A549 treated with AZD9567 at 1 μM for 4 hours (cell line): ENCODE data around the gene PPP2R5D. TPM values are rescaled to one million over a fixed set of nuclear protein-coding genes. Genes with fewer than 3 reads are reported as not detected.

ENCODE experiments used
- total RNA-seq: library from RNA; stranded (reverse); fragments of 200-300 nt; extraction: Qiagen RNA extraction; gene quantifications from 5 replicates; pipeline ENCODE4 v1.2.3, GENCODE V29; 2022; ENCODE audit not compliant: insufficient read depth

PPP2R5D gene
- 24.4 to 30.2 TPM (median 25.9 TPM) in 5 replicates for total RNA-seq

DNA sequence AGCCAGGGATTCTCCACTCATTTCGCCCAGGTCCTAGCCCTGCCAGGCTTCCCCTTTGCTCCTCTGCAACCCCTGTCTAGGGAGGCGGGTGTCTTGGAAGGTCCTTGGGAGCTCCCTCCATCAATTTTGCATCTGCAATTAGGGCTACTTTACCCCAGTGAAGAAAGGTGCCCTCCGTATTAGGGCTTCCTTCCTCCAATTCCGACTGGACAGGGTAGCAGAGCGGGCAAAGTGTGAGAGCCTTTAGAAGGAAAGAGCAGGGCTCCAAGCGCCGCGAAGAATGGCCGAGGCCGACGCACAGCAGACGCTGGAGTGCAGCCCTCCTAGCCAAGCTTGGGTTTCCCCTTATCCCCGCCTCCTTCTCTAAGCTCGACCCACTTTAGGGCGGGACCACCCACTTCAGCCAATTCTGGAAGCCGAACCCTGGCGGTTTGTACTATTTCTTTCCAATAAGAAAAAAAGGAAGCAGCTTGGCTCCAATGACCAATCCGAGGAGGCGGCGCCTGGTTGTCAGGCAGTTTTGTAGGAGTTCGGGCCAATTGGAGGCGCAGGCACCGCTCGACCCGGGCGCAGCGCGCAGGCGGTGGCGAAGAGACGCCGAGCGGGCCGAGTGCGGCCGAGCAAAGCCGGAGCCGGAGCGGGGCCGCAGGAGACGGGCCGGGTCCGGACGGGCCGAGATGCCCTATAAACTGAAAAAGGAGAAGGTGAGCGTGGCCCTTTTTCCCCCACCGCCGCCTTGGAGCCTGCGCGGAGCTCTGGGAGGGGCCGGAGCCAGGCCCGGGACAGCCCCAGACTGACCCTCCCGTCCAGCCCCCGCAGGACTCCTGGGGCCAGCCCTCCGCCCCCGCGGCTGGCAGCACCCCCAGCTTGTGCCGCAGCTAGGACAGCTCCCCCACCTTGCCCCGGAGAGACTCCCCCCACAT, at the start of gene PPP2R5D:
TSS of gene PPP2R5D (plus strand) at position 570 of the 923 bp plus-strand sequence. CDS start at position 678, 108 bp downstream.

DNA sequence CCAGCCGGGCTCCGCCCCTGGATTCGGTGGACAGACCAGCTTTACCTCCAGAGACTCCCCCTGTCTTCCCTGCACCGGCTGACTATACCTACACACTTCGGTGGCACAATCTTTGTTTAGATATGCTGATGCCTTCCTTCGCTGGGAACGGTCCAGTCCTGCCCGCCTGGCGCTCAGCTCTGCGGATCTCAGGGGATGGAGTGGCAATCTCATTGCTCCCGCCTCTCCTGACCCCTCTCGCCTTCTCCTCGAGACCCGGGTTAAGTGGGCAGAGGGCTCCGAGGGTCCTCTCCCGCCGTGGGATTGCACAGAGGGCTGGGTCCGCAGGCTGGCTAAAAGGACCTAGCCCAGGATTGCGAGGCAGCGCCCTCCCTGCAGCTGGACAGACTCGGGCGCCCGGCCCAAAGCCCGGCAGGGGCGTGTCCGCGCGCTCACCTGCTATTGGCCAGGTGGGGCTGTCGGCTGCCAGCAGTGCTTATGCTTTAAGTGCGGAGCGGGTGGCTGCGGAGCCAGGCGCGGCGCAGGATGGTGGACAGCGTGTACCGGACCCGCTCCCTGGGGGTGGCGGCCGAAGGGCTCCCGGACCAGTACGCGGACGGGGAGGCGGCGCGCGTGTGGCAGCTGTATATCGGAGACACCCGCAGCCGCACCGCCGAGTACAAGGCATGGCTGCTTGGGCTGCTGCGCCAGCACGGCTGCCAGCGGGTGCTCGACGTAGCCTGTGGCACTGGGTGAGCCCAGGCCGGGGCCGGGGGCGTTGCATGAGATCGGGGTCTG, 23.9 kb upstream of the PPP2R5D start, which contains the start of gene GNMT:
TSS of gene GNMT (plus strand) at position 512 of the 777 bp plus-strand sequence. CDS start at position 526, 14 bp downstream.

DNA sequence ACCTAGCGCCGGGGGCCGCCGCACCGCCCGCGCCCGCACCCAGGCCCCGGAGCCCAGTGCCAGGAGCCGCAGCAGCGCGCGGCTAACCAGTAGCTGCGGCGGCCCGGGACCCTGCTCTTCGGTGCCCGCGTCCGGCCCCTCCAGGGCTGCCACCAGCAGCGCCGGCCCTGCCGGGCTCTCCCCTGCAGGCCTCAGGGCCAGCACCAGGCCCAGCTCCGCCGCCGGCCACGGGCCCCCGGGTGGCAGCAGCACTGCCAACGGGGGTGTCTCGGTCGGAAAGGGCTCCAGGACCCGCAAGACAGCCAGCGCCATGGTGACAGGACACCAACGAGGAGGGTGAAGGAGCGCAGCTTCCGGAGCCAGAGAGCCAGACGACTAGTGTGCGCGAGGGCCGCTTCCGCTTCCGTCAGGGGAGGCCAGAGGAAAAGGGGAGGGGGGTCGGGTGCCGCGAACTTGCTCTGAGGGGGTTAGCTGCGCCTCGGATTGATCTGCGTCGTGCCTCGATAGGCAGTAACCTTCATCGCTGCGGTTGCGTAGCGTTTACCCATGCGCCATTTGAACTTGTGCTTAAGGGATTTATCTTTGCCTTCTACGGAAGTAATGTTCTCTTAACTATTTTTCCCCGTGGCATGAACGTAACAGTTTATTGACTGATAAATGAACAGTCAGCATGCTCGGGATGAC, 5.4 kb upstream of the PPP2R5D start, which contains the start of gene PEX6:
TSS of gene PEX6 (minus strand) at position 343 of the 684 bp plus-strand sequence. CDS start at position 312, 31 bp downstream.

DNA sequence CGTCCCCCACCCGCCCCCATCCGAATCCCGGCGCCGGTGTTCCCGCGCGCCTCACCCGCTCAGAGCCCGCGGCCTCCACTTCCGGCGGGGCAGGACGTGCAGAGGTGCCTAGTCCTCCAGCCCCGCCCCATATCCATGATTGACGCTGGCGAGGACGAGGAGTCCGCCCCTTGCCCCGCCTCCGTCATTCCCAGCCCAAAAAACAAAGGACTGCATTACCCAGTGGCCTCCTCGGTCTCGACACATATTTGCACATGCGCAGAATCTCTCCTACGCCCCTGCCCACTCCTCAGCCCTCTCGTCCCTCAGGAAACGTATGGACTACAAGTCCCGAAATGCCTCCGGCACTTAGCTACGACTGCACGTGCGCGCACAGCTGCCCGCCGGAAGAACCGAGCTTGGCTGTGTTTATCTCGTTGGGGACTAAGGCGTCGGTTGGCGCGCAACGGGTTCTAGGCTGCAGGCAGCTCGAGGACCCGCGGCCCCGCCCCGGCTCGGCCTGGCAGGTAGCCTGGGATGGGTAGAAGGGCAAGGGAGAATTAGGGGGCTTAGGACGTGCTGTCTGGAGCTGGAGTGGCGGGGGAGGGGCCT, 29.6 kb downstream of the PPP2R5D start, which contains the start of the genes KLHDC3 and MEA1:
TSS of gene KLHDC3 (plus strand) at position 407 of the 591 bp plus-strand sequence. CDS start 2,944 bp downstream, outside the sequence.
TSS of gene MEA1 (minus strand) at position 104 of the 591 bp plus-strand sequence. CDS start 133 bp downstream, outside the sequence.

DNA sequence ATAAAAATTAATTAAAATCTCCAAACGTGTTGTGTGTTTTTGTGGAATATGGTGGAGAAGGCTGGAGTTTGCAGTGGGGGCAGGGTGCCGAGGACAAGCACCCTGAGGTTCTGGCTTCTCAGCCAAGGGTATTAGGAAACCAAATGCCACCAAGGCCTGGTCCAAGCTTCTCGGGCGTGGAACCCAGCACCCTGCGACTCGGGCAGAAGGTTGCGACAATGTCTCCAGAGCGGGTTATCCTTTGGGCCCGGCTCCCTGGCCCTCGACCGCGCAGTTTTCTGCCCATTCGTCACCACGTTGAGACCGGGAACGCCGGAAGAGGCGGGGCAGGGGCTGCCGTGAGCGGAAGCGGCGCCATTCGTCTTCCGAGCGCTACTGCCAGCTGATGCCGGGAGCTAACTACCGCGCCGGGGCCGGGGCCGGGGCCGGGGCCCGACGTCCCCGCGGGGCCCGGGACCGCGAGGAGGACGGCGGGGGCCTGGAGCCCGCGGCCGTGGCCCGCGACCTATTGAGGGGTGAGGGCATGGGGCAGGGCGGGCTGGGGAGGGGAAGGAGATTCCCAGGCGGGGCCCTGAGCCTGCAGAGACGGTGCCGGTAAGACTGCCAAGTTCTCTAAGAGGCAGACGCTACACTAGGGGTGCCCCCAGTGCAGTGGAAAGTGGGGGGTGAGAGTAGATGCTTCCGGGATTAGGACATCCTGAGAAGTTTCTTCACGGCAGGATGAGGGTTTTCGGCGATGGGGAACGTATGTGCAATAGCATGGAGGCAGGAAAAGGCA, 37.1 kb downstream of the PPP2R5D start, which contains the start of gene RRP36:
TSS of gene RRP36 (plus strand) at position 354 of the 778 bp plus-strand sequence. CDS start at position 386, 32 bp downstream.

DNA sequence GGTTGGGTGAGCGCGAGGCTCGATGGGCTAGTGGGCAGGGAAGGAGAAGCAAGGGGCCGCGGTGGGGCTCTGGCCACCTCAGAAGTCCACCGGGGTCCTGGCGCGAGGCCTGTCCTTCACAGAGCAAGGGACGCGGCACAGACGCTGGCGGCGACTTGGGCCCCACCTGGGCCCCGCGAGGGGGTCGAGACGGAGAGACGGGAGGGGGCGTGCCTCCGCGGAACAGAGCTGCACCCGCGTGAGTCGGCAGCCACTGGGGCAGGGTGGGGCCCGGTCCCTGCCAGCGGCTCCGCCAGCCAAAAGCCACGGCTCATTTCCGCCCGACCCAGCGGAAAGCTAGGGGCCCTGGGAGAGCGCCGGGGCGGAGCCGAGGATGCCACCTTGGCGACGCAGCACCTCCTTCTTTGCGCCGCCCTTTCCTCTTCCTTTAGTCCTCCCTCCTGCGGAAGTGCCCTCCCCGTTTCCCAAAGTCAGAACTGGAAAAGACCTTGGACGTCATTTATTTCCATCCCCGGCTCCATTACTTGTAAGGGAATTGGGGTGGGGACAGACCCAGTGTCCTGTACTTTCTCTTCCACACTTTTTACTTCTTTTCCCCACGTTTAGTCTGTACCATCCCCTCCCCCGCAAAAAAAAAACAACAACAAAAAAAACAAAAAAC, 69.3 kb downstream of the PPP2R5D start, which contains the start of gene CUL7:
TSS of gene CUL7 (minus strand) at position 307 of the 661 bp plus-strand sequence. CDS start 1,063 bp downstream, outside the sequence.

DNA sequence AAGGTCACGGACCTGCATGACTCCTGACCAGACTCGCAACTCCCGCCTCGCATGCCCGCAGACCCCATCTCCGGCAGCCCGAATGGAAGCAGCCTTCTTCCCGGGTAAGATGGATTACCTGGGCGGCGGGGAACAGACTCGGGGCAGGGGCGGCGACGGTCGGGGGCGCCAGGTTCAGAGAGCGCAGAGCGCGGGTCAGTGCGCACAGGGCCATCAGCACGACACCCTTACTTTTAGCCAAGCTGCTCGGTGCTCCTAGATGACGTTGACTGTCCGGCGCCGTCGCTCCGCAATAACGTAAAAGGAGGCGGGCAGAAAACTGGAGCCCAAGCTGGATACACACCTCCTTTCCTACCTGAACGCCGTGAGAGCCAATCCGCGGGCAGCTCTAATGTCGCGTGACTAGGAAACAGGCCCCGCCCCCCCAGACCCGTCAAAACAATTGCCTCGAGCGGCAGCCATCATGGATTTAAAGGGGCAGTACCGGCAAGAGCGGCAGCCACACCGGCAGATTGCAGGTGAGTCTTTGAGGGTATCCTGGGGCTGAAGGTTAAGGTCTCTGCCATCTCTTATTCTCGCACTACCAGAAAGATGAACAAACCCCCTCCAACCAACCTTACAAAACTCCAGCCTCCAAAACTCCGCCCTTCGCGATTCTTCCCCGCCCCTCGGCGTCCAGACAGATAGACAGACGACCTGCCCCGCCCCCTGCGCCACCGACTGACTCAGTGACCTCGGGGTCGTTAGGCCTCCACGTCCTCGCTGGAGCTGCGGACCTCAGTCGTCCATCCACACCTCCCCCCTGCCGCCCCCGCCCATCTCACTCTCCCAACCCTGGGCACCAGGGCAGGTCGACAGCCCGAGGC, 75.0 kb downstream of the PPP2R5D start, which contains the start of the genes KLC4 and MRPL2:
TSS of gene KLC4 (plus strand) at position 464 of the 866 bp plus-strand sequence. CDS start 1,705 bp downstream, outside the sequence.
TSS of gene MRPL2 (minus strand) at position 267 of the 866 bp plus-strand sequence. CDS start at position 214, 53 bp downstream.

Other genes with a start within 250 kb of the PPP2R5D start
- gene TBCC, start 238.5 kb upstream of the PPP2R5D start, total RNA-seq = 16.5 to 18.4 TPM (median 17.0 TPM) in 5 replicates
- gene BICRAL, start 202.5 kb upstream of the PPP2R5D start, total RNA-seq = 2.1 to 3.4 TPM (median 2.6 TPM) in 5 replicates
- gene RPL7L1, start 105.0 kb upstream of the PPP2R5D start, total RNA-seq = 63.2 to 88.2 TPM (median 65.6 TPM) in 5 replicates
- not detected in 5 replicates for gene PTCRA, start 68.5 kb upstream of the PPP2R5D start, total RNA-seq
- gene CNPY3, start 55.1 kb upstream of the PPP2R5D start, total RNA-seq = 30.9 to 44.1 TPM (median 40.6 TPM) in 5 replicates
- 0.13 to 0.22 TPM (median 0.16 TPM) in 4 of 5 replicates, not detected in the other for gene GNMT, start 23.8 kb upstream of the PPP2R5D start, total RNA-seq
- 6.8 to 9.0 TPM (median 8.8 TPM) in 5 replicates for gene PEX6, start 5.4 kb upstream of the PPP2R5D start, total RNA-seq
- 84.2 to 98.3 TPM (median 93.7 TPM) in 5 replicates for gene MEA1, start 29.4 kb downstream of the PPP2R5D start, total RNA-seq
- 26.1 to 33.2 TPM (median 28.5 TPM) in 5 replicates for gene KLHDC3, start 29.7 kb downstream of the PPP2R5D start, total RNA-seq
- 67.4 to 78.5 TPM (median 71.4 TPM) in 5 replicates for gene RRP36, start 37.1 kb downstream of the PPP2R5D start, total RNA-seq
- 5.6 to 8.5 TPM (median 7.8 TPM) in 5 replicates for gene CUL7, start 69.3 kb downstream of the PPP2R5D start, total RNA-seq
- 60.2 to 69.4 TPM (median 62.1 TPM) in 5 replicates for gene MRPL2, start 74.9 kb downstream of the PPP2R5D start, total RNA-seq
- gene KLC4, start 75.1 kb downstream of the PPP2R5D start, total RNA-seq = 4.8 to 7.7 TPM (median 6.4 TPM) in 5 replicates
- 4.4 to 12.7 TPM (median 5.0 TPM) in 5 replicates for gene PTK7, start 91.7 kb downstream of the PPP2R5D start, total RNA-seq
- 13.9 to 16.8 TPM (median 16.4 TPM) in 5 replicates for gene SRF, start 186.7 kb downstream of the PPP2R5D start, total RNA-seq
- gene CUL9, start 197.6 kb downstream of the PPP2R5D start, total RNA-seq = 6.1 to 9.7 TPM (median 9.2 TPM) in 5 replicates
- 54.2 to 100.0 TPM (median 95.4 TPM) in 5 replicates for gene DNPH1, start 244.9 kb downstream of the PPP2R5D start, total RNA-seq